B cell (primary cell): ENCODE measurements around the gene PAM.

Source experiments
- EZH2 ChIP-seq: IDR thresholded peaks from 2 replicates; pipeline ENCODE4 v1.6.1; 2012; ENCODE audit warnings: borderline replicate concordance, low read depth, mild to moderate bottlenecking, moderate library complexity, low read length; ENCODE audit not compliant: insufficient read depth, poor library complexity, severe bottlenecking
- TF ChIP-seq, protein P1 (sequence below): fragments of 200-600 bp; IDR thresholded peaks from one replicate; pipeline ENCODE4 v1.8.0; 2022; ENCODE audit warnings: antibody characterized with exemption, mild to moderate bottlenecking

DNA sequence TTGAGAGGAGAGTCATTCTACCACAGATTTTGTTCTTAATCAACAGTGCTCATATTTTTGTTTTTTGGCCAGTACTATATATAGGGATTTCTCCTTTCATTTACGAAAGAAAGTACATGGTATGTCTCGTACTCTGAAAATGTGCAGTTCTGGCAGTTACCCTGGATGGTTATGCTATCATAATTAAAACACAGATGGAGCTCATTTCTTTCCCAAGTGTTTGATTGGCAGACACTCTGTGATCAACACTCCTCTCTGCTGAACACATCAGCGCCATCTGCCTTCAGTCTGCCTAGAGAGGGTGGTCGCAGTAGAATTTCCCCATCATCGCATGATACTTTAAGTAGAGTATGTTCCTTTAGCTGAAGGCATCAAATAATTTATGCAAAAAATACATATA lies 64.5 kb downstream of the PAM start:
- TF ChIP-seq, protein P1, sequence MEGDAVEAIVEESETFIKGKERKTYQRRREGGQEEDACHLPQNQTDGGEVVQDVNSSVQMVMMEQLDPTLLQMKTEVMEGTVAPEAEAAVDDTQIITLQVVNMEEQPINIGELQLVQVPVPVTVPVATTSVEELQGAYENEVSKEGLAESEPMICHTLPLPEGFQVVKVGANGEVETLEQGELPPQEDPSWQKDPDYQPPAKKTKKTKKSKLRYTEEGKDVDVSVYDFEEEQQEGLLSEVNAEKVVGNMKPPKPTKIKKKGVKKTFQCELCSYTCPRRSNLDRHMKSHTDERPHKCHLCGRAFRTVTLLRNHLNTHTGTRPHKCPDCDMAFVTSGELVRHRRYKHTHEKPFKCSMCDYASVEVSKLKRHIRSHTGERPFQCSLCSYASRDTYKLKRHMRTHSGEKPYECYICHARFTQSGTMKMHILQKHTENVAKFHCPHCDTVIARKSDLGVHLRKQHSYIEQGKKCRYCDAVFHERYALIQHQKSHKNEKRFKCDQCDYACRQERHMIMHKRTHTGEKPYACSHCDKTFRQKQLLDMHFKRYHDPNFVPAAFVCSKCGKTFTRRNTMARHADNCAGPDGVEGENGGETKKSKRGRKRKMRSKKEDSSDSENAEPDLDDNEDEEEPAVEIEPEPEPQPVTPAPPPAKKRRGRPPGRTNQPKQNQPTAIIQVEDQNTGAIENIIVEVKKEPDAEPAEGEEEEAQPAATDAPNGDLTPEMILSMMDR: no peak
- no peak for TF ChIP-seq EZH2
